GM18508 (cell line): ENCODE results near the gene CLCA1.

Source experiments
- ATAC-seq: cut with Tn5 transposase; IDR thresholded peaks from one replicate; pipeline ENCODE4 v1.9.1; 2021; ENCODE audit warnings: moderate number of reproducible peaks; ENCODE audit not compliant: insufficient read depth, unreplicated experiment

CLCA1 gene, protein sequence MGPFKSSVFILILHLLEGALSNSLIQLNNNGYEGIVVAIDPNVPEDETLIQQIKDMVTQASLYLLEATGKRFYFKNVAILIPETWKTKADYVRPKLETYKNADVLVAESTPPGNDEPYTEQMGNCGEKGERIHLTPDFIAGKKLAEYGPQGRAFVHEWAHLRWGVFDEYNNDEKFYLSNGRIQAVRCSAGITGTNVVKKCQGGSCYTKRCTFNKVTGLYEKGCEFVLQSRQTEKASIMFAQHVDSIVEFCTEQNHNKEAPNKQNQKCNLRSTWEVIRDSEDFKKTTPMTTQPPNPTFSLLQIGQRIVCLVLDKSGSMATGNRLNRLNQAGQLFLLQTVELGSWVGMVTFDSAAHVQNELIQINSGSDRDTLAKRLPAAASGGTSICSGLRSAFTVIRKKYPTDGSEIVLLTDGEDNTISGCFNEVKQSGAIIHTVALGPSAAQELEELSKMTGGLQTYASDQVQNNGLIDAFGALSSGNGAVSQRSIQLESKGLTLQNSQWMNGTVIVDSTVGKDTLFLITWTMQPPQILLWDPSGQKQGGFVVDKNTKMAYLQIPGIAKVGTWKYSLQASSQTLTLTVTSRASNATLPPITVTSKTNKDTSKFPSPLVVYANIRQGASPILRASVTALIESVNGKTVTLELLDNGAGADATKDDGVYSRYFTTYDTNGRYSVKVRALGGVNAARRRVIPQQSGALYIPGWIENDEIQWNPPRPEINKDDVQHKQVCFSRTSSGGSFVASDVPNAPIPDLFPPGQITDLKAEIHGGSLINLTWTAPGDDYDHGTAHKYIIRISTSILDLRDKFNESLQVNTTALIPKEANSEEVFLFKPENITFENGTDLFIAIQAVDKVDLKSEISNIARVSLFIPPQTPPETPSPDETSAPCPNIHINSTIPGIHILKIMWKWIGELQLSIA

DNA sequence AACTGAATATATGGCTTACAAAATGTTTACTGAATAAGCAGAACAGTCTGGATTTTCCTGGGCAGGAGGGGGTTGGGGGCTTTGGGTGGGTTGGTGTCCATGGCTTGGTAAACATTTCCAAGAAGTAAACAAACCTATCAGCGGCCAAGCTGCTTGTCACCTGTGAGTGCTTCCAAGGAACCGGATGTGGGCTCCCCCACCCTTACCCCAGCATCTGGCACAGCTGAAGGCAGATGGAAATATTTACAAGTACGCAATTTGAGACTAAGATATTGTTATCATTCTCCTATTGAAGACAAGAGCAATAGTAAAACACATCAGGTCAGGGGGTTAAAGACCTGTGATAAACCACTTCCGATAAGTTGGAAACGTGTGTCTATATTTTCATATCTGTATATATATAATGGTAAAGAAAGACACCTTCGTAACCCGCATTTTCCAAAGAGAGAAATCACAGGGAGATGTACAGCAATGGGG is at the start of gene CLCA1:
Gene CLCA1, plus strand, starts transcription at position 427 of the 477 bp plus-strand sequence. Its CDS starts 45 bp downstream, at position 472.
- ATAC-seq = no peak

DNA sequence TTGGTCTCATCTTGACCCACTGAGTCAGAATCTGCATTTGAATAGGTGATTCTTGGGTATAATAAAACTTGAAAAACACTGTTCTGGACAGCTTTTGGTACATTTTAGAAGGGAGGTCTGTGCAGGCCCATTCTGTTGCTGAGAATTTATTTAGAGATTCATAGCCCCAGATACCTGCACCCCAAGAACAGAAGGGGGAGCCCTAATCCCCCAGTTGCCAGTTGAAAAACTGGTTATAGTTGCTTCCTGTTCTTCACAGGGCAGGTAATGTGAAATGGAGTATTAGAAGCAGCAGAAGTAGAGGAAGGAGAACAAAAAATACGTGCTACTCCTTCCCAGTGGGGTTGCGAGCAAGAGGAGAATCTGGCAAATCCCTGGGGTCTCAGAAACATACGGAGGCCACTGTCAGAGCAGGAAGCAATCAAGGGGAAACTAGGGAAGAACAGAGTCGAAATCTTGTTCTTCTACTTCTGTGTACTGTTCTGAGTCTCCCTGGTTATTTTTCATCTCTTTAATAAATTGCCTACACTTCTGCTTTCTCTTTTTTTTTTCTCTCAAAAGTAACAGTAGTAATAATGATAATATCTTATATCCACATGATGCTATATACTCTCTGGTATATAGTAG is 49.3 kb upstream of the CLCA1 start:
- ATAC-seq = no peak

DNA sequence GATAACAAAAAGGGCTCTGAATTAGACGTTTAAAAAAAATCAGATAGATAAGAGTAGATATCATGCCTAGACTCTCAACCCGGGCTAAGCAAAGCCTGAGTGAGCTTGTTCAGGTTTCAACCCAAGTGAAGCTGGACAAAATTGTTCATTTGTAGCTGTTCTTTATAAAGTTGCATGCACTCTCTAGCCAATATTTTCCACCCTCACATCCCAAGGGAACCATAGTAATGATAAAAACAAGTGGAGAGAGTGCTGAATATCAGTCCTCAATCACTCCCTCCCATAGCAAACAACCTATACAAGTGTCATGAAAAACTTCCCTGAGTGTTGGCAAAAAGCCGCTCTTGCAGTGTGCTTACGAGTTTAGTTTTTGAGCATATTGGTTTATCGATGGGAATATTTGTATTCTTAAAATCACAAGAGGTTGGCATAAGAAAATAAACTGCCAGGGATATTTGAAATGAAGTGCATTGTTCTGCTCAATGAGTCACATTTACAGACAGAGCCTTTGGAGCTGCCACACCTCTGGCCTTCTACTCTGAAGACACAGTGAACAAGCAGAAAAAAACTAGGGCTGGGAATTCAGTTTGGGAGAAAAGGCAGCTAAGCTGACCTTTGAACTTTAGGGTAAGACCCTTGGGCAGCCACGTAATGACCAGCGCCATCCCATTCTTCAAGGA is 47.0 kb upstream of the CLCA1 start:
- ATAC-seq = no peak

DNA sequence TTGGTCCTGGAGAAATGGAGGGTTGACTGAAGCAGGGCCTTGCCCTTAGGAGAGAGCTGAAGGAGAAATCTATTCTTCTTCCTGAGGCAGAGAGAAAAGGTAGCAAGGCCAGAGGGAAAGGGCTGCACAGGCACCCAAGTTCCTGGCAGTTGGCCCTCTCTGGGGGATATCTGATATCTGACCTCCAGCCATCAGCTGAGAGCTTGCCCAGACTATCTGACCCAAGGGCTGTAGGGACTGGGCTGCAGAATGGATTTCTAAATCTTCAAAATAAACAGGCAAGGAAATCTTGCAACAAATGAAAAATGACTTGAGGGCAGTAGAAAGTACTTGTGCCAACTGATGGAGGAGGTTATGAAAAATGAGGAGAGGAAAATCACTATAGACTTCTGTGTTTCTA is 45.3 kb upstream of the CLCA1 start:
- ATAC-seq = no peak

DNA sequence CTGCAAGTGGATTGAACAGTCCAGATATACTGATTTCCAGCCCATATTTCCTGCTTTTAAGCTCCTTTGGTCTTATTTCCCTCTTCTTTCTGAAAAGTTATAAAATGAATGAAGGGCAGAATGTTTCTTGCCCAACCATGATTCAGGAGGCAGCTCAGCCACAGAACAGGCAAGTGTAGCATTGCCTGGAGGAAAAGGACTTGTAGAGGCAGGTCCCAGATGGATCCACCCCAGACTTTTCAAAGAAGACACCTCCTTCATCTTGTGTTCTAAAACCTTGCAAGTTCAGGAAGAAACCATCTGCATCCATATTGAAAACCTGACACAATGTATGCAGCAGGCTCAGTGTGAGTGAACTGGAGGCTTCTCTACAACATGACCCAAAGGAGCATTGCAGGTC is 44.9 kb upstream of the CLCA1 start, which contains the start of gene CLCA2:
Gene CLCA2, plus strand, starts transcription at position 299 of the 400 bp plus-strand sequence. Its CDS starts 77 bp downstream, at position 376.
- ATAC-seq = no peak

DNA sequence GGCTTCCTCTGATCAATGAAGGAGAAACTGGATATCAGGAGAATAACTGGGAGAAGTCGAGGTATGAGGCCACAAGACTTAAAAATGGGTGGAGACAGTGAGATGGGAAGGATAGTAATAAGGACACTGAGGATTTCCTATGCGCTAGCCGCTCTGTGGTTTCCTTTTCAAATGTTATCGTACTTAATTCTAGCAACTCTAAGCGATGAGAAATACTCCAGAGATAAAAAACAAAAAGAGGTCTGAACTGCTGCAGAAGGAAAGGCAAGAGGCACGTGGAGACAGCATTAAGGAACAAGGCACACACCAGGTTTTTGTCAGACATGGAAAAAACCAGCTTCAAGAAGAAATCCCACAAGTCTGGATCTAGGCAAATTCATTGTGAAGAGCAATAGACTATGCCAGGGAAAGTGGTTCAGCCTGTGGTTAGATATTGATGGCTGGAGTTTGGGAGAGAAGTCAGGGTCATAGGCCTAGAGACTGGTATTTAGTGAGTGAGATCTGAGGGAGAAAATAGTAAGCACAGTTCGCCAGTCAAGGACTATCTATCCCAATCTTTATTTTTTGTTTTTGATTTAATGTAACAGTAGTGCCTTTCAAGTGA is 39.5 kb upstream of the CLCA1 start:
- ATAC-seq = no peak

DNA sequence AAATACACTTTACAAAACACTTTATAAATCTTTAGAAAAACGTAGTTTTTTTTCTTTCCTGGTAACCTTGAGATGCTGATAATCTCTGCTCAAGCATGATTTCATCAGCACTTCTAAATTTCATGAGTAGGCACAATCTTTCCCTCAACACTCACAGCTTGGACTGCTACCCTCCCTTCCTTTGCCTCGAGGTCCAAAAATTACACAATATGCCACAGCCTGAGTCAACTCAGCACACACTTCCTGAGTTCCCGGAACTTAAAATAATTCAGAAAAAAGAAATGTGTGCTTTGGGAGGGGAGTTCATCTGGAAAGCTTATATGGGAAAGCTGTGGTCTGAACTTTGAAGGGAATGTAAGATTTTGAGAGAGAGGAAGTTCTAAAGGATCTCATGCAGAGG is 38.9 kb upstream of the CLCA1 start:
- no peak for ATAC-seq

DNA sequence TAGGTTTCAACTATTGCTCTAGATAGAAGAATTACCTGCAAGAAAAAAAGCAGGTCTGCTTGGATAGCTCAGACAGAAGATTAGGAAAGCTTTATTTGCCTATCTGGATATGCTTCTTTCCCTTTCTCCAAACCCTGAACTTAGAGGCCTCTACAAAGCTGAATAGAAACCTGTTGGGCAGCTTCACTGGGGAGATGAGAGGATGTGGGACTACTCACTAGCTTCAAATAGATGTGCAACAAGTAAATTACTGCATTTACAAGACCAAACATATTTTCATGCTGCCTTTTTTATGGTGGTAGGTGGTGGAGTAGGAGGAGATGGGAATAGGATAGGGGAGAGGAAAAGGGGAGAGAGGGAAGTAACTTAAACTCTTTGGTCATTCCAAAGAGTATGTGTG is 38.4 kb upstream of the CLCA1 start:
- ATAC-seq = no peak

DNA sequence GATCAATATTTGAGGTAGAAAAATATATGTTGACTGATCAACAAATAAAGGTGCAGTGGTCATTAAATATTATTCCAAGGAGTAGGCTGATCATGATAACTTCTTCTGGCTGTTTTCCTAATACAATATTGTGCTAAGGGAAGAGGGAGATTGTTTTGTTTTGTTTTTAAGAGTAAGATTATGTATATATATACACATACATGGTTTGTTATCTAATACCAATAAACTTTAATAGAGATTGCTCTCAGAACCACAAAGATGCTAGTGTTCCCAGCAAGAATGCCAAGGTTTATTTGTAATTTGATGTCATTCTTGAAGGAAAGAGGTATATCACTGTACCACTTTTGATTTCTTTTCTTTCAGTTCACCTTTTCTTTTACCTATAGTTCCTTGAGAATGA is 34.7 kb upstream of the CLCA1 start:
- ATAC-seq = no peak

DNA sequence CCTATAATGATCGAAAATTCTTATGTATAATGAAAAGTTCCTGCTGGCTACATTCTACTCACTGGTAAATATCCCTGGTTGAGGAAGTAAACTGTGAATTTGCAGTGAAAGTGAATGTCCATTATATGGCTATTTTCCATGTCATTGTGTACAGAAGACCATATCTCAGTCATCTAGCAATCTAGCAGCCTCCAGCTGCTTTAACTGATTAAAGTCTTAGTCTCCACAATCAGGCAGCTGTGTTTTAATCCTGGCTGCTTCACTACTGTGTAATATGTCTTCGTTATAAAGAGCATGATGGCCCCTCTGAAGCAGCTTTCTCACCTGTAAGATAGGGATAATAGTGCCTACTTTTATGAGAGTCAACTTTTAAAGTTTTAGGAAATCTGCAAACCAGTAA is 33.4 kb upstream of the CLCA1 start:
- ATAC-seq = no peak

DNA sequence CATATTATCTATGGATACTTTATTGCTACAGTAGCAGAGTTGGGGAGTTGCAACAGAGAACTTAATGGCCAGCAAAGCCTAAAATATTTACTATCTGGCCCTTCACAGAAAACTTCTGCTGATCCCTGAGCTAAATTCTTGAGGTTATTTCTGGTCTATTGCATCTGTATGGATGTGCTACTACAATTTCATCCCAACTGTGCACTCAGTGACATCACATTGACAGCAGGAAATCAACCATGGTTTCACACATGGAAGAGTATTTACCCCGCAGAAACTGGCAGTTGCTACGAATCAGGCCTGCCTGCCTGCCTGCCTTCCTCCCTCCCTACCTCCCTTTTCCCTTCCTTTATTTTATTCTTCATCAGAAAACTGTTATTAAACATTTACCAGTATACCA is 32.7 kb upstream of the CLCA1 start:
- ATAC-seq = no peak

DNA sequence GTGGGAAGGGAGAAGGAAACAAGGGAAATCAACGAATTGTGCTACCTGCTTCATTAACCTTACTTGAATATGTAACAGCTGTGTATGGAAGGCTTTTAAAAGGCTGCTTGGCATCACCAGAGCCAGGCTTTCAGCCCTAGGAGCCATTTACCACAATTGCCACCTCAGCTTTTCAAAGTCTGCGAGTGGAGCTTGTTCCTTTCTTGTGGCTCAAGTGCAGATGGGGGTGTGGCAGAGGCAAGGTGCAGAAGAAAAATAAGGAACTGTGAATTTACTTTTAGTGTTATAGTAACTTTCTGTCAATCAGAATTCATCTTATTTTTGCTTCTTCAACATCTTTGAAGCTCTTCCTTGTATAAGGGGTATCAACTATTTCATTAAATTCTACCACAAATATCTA is 27.1 kb upstream of the CLCA1 start:
- ATAC-seq = no peak

DNA sequence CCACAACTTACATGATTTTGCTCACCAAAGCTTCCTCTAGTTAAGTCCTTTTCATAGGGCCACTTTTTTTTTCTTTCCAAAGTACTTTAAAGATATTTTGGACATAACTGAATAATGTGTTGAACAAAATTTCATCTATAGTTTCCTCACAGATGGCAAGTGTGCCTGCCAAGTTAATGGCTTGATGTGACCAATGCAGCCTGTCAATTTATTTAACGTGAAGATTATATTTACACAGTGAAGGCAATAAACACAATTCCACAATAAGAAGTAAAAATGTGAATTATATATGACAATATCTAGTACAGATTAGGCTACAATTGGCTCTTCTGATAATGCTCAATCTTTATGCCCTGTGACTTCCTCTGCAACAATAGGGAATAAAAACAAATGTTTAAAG is 26.7 kb upstream of the CLCA1 start:
- ATAC-seq = no peak

DNA sequence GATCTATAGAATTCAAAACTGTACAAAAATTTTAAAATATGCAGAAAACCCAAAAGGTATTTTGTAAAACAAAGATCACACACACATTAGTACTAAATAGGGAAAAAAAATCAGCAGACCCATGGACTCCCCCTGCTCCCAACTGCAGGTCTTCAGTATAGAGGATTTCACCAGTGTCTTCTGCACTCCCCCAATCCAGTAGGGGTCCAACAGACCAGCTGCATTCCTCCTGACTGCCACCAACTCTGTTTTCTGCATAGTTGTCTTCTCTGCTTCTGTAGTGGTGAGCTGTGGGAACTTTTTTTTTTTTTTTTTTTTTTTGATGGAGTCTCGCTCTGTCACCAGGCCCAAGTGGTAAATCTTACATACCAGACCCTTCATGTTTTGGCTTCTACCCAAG is 22.8 kb upstream of the CLCA1 start:
- no peak for ATAC-seq

DNA sequence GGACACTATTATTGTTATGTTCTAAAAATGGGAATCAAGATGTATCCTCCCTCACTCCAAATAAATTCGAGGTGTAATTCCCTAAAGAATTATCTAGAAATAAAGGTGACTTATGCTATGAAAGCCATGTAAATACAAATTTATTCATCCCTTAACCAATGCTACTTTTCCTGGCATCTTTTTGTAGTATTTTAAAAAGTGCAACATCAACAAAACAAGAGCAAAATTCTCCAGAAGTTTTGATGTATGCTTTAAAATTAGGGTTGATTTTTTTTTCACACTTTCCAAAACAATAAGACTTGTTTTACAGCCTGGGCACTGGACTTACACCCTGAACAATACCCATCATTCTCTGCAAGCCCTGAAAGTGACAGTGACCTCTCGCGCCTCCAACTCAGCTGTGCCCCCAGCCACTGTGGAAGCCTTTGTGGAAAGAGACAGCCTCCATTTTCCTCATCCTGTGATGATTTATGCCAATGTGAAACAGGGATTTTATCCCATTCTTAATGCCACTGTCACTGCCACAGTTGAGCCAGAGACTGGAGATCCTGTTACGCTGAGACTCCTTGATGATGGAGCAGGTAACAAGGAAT is 21.4 kb upstream of the CLCA1 start:
- no peak for ATAC-seq

DNA sequence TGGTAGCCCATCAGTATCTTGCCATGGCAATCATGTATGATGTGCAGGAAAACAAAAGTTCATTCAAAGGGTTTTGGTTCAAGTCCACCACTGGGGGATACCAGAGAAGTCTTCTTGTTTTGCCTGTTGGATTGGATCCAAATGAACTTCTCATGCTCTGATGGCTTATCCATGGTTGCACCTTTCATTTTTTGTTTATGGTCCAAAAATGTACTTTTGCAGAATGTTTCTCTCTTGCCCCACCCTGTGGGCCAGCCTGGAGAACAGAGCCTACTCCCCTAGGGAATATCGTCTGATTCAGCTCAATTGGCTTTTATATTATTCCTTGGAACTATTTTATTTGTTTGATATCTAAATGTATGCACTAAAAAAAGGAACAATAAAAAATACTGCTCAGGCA is 20.1 kb upstream of the CLCA1 start:
- ATAC-seq = no peak

DNA sequence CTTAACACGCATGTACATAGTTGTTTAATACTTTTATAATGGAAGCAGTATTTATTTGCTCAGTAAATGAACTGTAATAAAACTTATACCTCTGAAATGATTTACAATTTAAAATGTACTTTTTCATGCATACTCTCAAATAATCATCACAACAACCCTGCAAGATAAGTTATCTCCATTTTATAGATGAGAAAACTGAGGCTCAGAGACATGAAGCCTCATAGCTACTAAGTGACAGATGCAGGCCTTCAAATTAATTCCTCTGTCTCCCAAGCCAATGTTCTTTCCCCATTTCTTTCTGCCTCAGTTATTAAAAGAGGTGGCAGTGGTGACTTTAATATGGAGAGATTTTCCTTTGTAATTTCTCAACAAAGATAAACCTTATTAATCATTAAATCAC is 19.6 kb upstream of the CLCA1 start:
- ATAC-seq = no peak

DNA sequence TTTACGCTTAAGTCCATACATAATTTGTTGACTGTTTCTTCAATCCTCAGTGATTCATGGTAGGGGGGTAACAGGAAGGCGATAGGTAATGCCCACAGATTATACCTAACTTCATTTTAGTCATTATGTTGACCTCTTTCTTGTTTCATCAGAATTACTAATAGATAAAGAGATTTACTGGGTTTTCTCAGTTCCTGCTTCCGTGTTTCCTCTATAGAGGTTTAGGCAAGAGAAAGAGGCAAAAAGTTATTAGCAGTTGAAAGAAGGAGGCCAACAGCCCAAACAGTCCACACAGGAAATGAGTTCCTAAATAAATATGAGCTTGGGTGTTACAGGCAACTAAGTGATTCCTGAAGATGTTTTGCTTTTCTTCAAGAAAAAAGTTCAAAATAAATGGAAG is 17.9 kb upstream of the CLCA1 start:
- ATAC-seq = no peak

DNA sequence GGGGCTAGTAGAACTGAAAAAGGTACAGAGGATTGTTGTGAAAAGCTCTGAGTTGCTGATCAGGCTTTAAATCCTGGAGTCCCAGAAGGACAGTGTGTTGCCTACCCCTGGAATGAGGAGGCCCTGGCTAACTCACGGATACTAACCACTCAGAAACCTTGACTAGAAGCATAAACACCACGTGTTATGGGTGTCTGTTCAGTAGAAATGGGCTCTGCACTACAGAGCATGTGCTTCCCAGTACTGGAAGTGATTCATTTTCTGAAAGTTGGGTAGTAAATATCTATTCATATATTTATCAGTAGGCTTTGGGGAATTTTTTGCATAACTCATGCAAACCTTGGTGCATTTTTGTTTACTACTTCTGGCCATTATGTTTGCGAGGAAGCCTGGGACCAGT is 15.1 kb upstream of the CLCA1 start:
- ATAC-seq = no peak
